HG03439 (cell line): ENCODE data around the gene MUC20.
"Not testable (repeated sequence)": the region's sequence is repeated elsewhere in the genome, so short reads cannot be mapped to it uniquely, and the experiment has no call there.

Experiments
- ATAC-seq: cut with Tn5 transposase; IDR thresholded peaks from one replicate; pipeline ENCODE4 v1.9.1; 2021; ENCODE audit warnings: mild to moderate bottlenecking, moderate library complexity; ENCODE audit not compliant: unreplicated experiment

Gene MUC20

GRCh38 chr3:195710126-195710905 lies 10.5 kb upstream of the MUC20 start:
- not testable (repeated sequence) for ATAC-seq

GRCh38 chr3:195711091-195711812 lies 9.5 kb upstream of the MUC20 start:
- not testable (repeated sequence) for ATAC-seq

GRCh38 chr3:195711813-195712534 lies 8.8 kb upstream of the MUC20 start:
- no peak for ATAC-seq

GRCh38 chr3:195712535-195712910 lies 8.3 kb upstream of the MUC20 start:
- ATAC-seq, result not testable (repeated sequence)

GRCh38 chr3:195713150-195713549 lies 7.6 kb upstream of the MUC20 start:
- ATAC-seq, result not testable (repeated sequence)

- ATAC-seq, result no peak
Observed at GRCh38 chr3:195714380-195715011, 6.3 kb upstream of the MUC20 start.

- ATAC-seq, result no peak
Observed at GRCh38 chr3:195715134-195715533, 5.6 kb upstream of the MUC20 start.

- ATAC-seq, result no peak
Observed at GRCh38 chr3:195715583-195716266, 5.1 kb upstream of the MUC20 start.

GRCh38 chr3:195717416-195717815 lies 3.4 kb upstream of the MUC20 start:
- ATAC-seq, result no peak

- ATAC-seq, result no peak
Observed at GRCh38 chr3:195717852-195718476, 2.8 kb upstream of the MUC20 start.

- ATAC-seq, result no peak
Observed at GRCh38 chr3:195718477-195718984, 2.2 kb upstream of the MUC20 start.

- not testable (repeated sequence) for ATAC-seq
Observed at GRCh38 chr3:195719514-195720254, 1.1 kb upstream of the MUC20 start.

- not testable (repeated sequence) for ATAC-seq
Observed at GRCh38 chr3:195722139-195722995, 1.6 kb downstream of the MUC20 start.

GRCh38 chr3:195722996-195723345 lies 2.2 kb downstream of the MUC20 start:
- not testable (repeated sequence) for ATAC-seq

GRCh38 chr3:195724363-195724762 lies 3.6 kb downstream of the MUC20 start:
- ATAC-seq, result not testable (repeated sequence)

- ATAC-seq, result not testable (repeated sequence)
Observed at GRCh38 chr3:195725916-195726740, 5.3 kb downstream of the MUC20 start.

- ATAC-seq, result no peak
Observed at GRCh38 chr3:195727606-195728195, 6.9 kb downstream of the MUC20 start.
